ENCODE measurements around the gene FGF7.

The FGF7 gene

GRCh38 chr15:49438962-49439631 is 16.1 kb downstream of the FGF7 start:
- TF ChIP-seq ZFX (IDR thresholded peaks at IDR 0.05; ENCODE audit: borderline replicate concordance): no peak
- no peak for TF ChIP-seq CTCF (IDR thresholded peaks at IDR 0.05)
- H3K27ac ChIP-seq: no peak overlapping the region

GRCh38 chr15:49439678-49440395 is 16.8 kb downstream of the FGF7 start:
- TF ChIP-seq ZFX (IDR thresholded peaks at IDR 0.05; ENCODE audit: borderline replicate concordance): no peak
- no peak for TF ChIP-seq CTCF (IDR thresholded peaks at IDR 0.05)
- no peak overlapping the region for H3K27ac ChIP-seq

DNA sequence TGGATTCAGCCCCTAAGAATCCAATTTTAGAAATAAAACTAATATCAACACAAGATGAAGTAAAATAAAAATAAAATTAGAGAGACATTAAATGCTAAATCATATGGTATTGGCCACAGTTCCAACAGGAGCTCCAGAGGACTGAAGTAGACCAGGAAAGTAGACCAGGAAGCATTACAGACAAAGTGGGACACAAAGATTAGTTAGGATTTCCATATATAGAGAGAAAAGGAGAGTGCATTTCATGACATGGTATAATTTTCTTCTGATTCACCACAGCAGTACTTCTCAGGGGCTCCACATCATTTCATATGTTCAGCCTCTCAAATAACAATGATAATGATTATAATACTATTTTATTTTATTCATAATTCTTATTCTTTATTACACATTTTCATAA is 18.3 kb downstream of the FGF7 start:
- TF ChIP-seq ZFX (IDR thresholded peaks at IDR 0.05; ENCODE audit: borderline replicate concordance) (no peak), CTCF (IDR thresholded peaks at IDR 0.05) (no peak)
- H3K27ac ChIP-seq: no peak overlapping the region

- H3K27ac ChIP-seq: no peak overlapping the region
- TF ChIP-seq ZFX (IDR thresholded peaks at IDR 0.05; ENCODE audit: borderline replicate concordance) (no peak), CTCF (IDR thresholded peaks at IDR 0.05) (no peak)
Measured at GRCh38 chr15:49441816-49442215, 18.8 kb downstream of the FGF7 start.

- TF ChIP-seq ZFX (IDR thresholded peaks at IDR 0.05; ENCODE audit: borderline replicate concordance): no peak
- H3K27ac ChIP-seq: no peak overlapping the region
Measured at GRCh38 chr15:49452595-49452994, 29.6 kb downstream of the FGF7 start.

GRCh38 chr15:49456166-49456565 is 33.1 kb downstream of the FGF7 start:
- TF ChIP-seq ZFX (IDR thresholded peaks at IDR 0.05; ENCODE audit: borderline replicate concordance): no peak
- no peak for TF ChIP-seq CTCF (IDR thresholded peaks at IDR 0.05)
- no peak overlapping the region for H3K27ac ChIP-seq

DNA sequence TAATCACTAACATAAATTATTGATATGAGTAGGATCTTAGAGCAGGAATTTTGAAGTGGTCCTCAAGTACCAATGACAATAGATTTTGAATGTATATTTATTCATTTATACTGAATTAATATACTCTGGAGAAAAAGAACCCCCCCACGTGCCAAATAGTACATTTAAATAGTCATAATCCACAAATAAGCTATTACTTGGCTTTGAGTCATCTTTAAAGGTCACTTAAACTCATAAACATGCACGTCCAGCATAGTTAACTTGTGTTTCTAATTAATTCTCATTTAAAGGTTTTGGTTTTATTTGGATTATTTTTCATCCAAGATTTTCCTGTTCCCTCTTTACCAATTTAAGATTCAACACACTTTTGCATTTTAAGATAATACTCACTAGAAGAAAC is 35.1 kb downstream of the FGF7 start:
- peak overlapping the region; percentile 75 for H3K27ac ChIP-seq
- TF ChIP-seq CTCF (IDR thresholded peaks at IDR 0.05): no peak
- TF ChIP-seq ZFX (IDR thresholded peaks at IDR 0.05; ENCODE audit: borderline replicate concordance): no peak

Data from 22Rv1 (cell line).